ENCODE measurements around the gene CBX2. TPM values are rescaled to one million over a fixed set of nuclear protein-coding genes. Genes with fewer than 3 reads are reported as not detected.

The CBX2 gene
- polyA plus RNA-seq, 3 donors from 2014 or later = 0.33 TPM; not detected in 2

- peaks cover 34 to 48% of the 10 kb centered on the region in 2 donors for H3K4me1 Mint-ChIP-seq
- peak overlapping the region in 2 of 6 donors; percentile 5 to 71 for H3K27ac Mint-ChIP-seq
- peaks cover 50 to 68% (median 53%) of the 10 kb centered on the region in 3 donors for H3K27me3 Mint-ChIP-seq (ENCODE audit: low read depth in 3 of 3)
- DNase-seq = no peak
- peak overlapping the region; percentile 21 to 74 (median 57) for H3K4me3 Mint-ChIP-seq
- H3K36me3 Mint-ChIP-seq = peaks cover 0 to 3% (median 0%) of the 10 kb centered on the region in 3 donors
- peaks cover 0 to 8% (median 0%) of the 10 kb centered on the region in 6 donors for H3K9me3 Mint-ChIP-seq
Measured at GRCh38 chr17:79799174-79799537, 21.2 kb downstream of the CBX2 start.

- H3K27me3 Mint-ChIP-seq (ENCODE audit: low read depth in 3 of 3) = peaks cover 55 to 73% (median 58%) of the 10 kb centered on the region in 3 donors
- H3K4me3 Mint-ChIP-seq = peak overlapping the region; percentile 59 to 89 (median 79)
- H3K4me1 Mint-ChIP-seq = peaks cover 38 to 54% of the 10 kb centered on the region in 2 donors
- peaks cover 0 to 9% (median 0%) of the 10 kb centered on the region in 6 donors for H3K9me3 Mint-ChIP-seq
- peak in 1 of 3 donors; percentile 20 for DNase-seq
- H3K36me3 Mint-ChIP-seq = peaks cover 0 to 3% (median 0%) of the 10 kb centered on the region in 3 donors
- peak overlapping the region in 3 of 6 donors; percentile 5 to 85 (median 84) for H3K27ac Mint-ChIP-seq
Measured at GRCh38 chr17:79799538-79800324, 21.8 kb downstream of the CBX2 start.

- peak in 1 of 3 donors; percentile 32 for DNase-seq
- peak overlapping the region; percentile 59 to 89 (median 79) for H3K4me3 Mint-ChIP-seq
- H3K4me1 Mint-ChIP-seq = peaks cover 38 to 59% of the 10 kb centered on the region in 2 donors
- H3K9me3 Mint-ChIP-seq = peaks cover 0 to 9% (median 0%) of the 10 kb centered on the region in 6 donors
- H3K27me3 Mint-ChIP-seq (ENCODE audit: low read depth in 3 of 3) = peaks cover 63 to 81% (median 66%) of the 10 kb centered on the region in 3 donors
- H3K36me3 Mint-ChIP-seq = peaks cover 0 to 3% (median 0%) of the 10 kb centered on the region in 3 donors
- peak overlapping the region in 5 of 6 donors; percentile 10 to 85 (median 57) for H3K27ac Mint-ChIP-seq
Measured at GRCh38 chr17:79800325-79801155, 22.6 kb downstream of the CBX2 start.

- Mint-ChIP-seq H3K9me3 (peaks cover 0 to 7% (median 0%) of the 10 kb centered on the region in 6 donors), H3K4me1 (peaks cover 32 to 53% of the 10 kb centered on the region in 2 donors), H3K27ac (peak overlapping the region in 2 of 6 donors; percentile 35 to 40), H3K27me3 (ENCODE audit: low read depth in 3 of 3) (peaks cover 63 to 90% (median 71%) of the 10 kb centered on the region in 3 donors), H3K4me3 (peak overlapping the region in 4 of 5 donors; percentile 15 to 58 (median 34)), H3K36me3 (peaks cover 0 to 3% (median 0%) of the 10 kb centered on the region in 3 donors)
- no peak for DNase-seq
Measured at GRCh38 chr17:79801156-79802038, 23.4 kb downstream of the CBX2 start.

- H3K27me3 Mint-ChIP-seq (ENCODE audit: low read depth in 3 of 3) = peaks cover 60 to 90% (median 75%) of the 10 kb centered on the region in 3 donors
- H3K27ac Mint-ChIP-seq = peak overlapping the region in 1 of 6 donors; percentile 40
- H3K4me3 Mint-ChIP-seq = peak overlapping the region in 3 of 5 donors; percentile 13 to 58 (median 15)
- H3K4me1 Mint-ChIP-seq = peaks cover 31 to 50% of the 10 kb centered on the region in 2 donors
- no peak for DNase-seq
- H3K36me3 Mint-ChIP-seq = peaks cover 0 to 3% (median 0%) of the 10 kb centered on the region in 3 donors
- peaks cover 0 to 7% (median 0%) of the 10 kb centered on the region in 6 donors for H3K9me3 Mint-ChIP-seq
Measured at GRCh38 chr17:79802039-79802735, 24.2 kb downstream of the CBX2 start.

GRCh38 chr17:79802736-79803420, 24.9 kb downstream of the CBX2 start:
- DNase-seq = no peak
- Mint-ChIP-seq H3K27ac (peak overlapping the region in 1 of 6 donors; percentile 86), H3K36me3 (peaks cover 0 to 3% (median 0%) of the 10 kb centered on the region in 3 donors), H3K4me3 (peak overlapping the region in 2 of 5 donors; percentile 9 to 58), H3K4me1 (peaks cover 31 to 50% of the 10 kb centered on the region in 2 donors), H3K9me3 (peaks cover 0 to 7% (median 0%) of the 10 kb centered on the region in 6 donors), H3K27me3 (ENCODE audit: low read depth in 3 of 3) (peaks cover 64 to 93% (median 80%) of the 10 kb centered on the region in 3 donors)

- peaks cover 0 to 3% (median 0%) of the 10 kb centered on the region in 3 donors for H3K36me3 Mint-ChIP-seq
- peaks cover 28 to 47% of the 10 kb centered on the region in 2 donors for H3K4me1 Mint-ChIP-seq
- H3K4me3 Mint-ChIP-seq = peak overlapping the region in 3 of 5 donors; percentile 30 to 61 (median 41)
- H3K27me3 Mint-ChIP-seq (ENCODE audit: low read depth in 3 of 3) = peaks cover 67 to 93% (median 81%) of the 10 kb centered on the region in 3 donors
- DNase-seq = no peak
- peak overlapping the region in 3 of 6 donors; percentile 40 to 86 (median 54) for H3K27ac Mint-ChIP-seq
- peaks cover 0 to 7% (median 0%) of the 10 kb centered on the region in 6 donors for H3K9me3 Mint-ChIP-seq
Measured at GRCh38 chr17:79803421-79803996, 25.6 kb downstream of the CBX2 start.

- Mint-ChIP-seq H3K27ac (peak overlapping the region in 3 of 6 donors; percentile 73 to 86 (median 83)), H3K4me1 (peaks cover 25 to 39% of the 10 kb centered on the region in 2 donors), H3K4me3 (peak overlapping the region; percentile 53 to 81 (median 67)), H3K36me3 (peaks cover 0 to 3% (median 0%) of the 10 kb centered on the region in 3 donors), H3K9me3 (peaks cover 0 to 7% (median 0%) of the 10 kb centered on the region in 6 donors), H3K27me3 (ENCODE audit: low read depth in 3 of 3) (peaks cover 68 to 92% (median 82%) of the 10 kb centered on the region in 3 donors)
- peak in 1 of 3 donors; percentile 36 for DNase-seq
Measured at GRCh38 chr17:79803997-79804855, 26.3 kb downstream of the CBX2 start.

- H3K27me3 Mint-ChIP-seq (ENCODE audit: low read depth in 3 of 3) = peaks cover 60 to 89% (median 76%) of the 10 kb centered on the region in 3 donors
- H3K4me3 Mint-ChIP-seq = peak overlapping the region in 1 of 5 donors; percentile 81
- peaks cover 18 to 31% of the 10 kb centered on the region in 2 donors for H3K4me1 Mint-ChIP-seq
- peaks cover 0 to 5% (median 0%) of the 10 kb centered on the region in 6 donors for H3K9me3 Mint-ChIP-seq
- H3K36me3 Mint-ChIP-seq = peaks cover 0 to 3% (median 0%) of the 10 kb centered on the region in 3 donors
- H3K27ac Mint-ChIP-seq = peak overlapping the region in 3 of 6 donors; percentile 73 to 86 (median 83)
- no peak for DNase-seq
Measured at GRCh38 chr17:79804856-79805696, 27.1 kb downstream of the CBX2 start.

- peaks cover 56 to 84% (median 77%) of the 10 kb centered on the region in 3 donors for H3K27me3 Mint-ChIP-seq (ENCODE audit: low read depth in 3 of 3)
- no peaks in the 10 kb centered on the region for H3K36me3 Mint-ChIP-seq
- H3K4me3 Mint-ChIP-seq = peak overlapping the region in 1 of 5 donors; percentile 17
- DNase-seq = no peak
- H3K9me3 Mint-ChIP-seq = peaks cover 0 to 5% (median 0%) of the 10 kb centered on the region in 6 donors
- peaks cover 15 to 28% of the 10 kb centered on the region in 2 donors for H3K4me1 Mint-ChIP-seq
- no peak overlapping the region for H3K27ac Mint-ChIP-seq
Measured at GRCh38 chr17:79806446-79806760, 28.5 kb downstream of the CBX2 start.

Data from immature natural killer cell (primary cell).